Skeletal muscle tissue (tissue), 4 donors: ENCODE results near the gene MAP1LC3B. TPM values are rescaled to one million over a fixed set of nuclear protein-coding genes. Genes with fewer than 3 reads are reported as not detected.

Experiments
- H3K27ac ChIP-seq: one replicate; pipeline ENCODE4 v1.7.0; 2013; ENCODE audit warnings: mild to moderate bottlenecking, low read depth, low read length, inconsistent platforms
- H3K27me3 ChIP-seq, 3 donors: one replicate each; pipeline ENCODE4 v1.7.0; 2013; ENCODE audit warnings: low read length in 3 of 3; ENCODE audit not compliant: control insufficient read depth in 3 of 3, insufficient read depth in 3 of 3
- H3K36me3 ChIP-seq, 3 donors: one replicate each; pipeline ENCODE4 v1.7.0; 2013; ENCODE audit warnings: low read length in 3 of 3; ENCODE audit not compliant: control insufficient read depth in 3 of 3, insufficient read depth in 3 of 3
- H3K4me1 ChIP-seq, 3 donors: one replicate each; pipeline ENCODE4 v1.7.0; 2013; ENCODE audit warnings: low read length in 3 of 3, mild to moderate bottlenecking in 3 of 3; ENCODE audit not compliant: control insufficient read depth in 3 of 3, insufficient read depth in 3 of 3
- H3K4me3 ChIP-seq, 3 donors: one replicate each; pipeline ENCODE4 v1.7.0; 2013; ENCODE audit warnings: low read length in 3 of 3
- H3K9ac ChIP-seq, 3 donors: one replicate each; pipeline ENCODE4 v1.7.0; 2013; ENCODE audit warnings: low read length in 3 of 3, mild to moderate bottlenecking in 3 of 3, moderate library complexity in 2 of 3, low read depth in 1 of 3
- H3K9me3 ChIP-seq, 3 donors: one replicate each; pipeline ENCODE4 v1.7.0; 2013; ENCODE audit warnings: low read length in 3 of 3; ENCODE audit not compliant: control insufficient read depth in 3 of 3
- total RNA-seq: library from RNA; depleted of rRNA; stranded (reverse); fragments of >200 nt; gene quantifications from one replicate; pipeline ENCODE4 v1.2.3, GENCODE V29; 2014
- donor health status: Osteomylitis.

Gene MAP1LC3B
- 20.9 TPM for total RNA-seq

- Histone ChIP-seq H3K27me3 (no peaks in the 10 kb centered on the region), H3K9me3 (no peaks in the 10 kb centered on the region), H3K4me3 (peak within 1 kb of the TSS; percentile 84 to 87 (median 84)), H3K36me3 (no peaks in the 10 kb centered on the region), H3K4me1 (peaks cover 35 to 45% (median 37%) of the 10 kb centered on the region in 3 donors), H3K27ac (peak within 1 kb of the TSS; percentile 100), H3K9ac (peak within 1 kb of the TSS; percentile 92 to 98 (median 98))
These were observed at the start of gene MAP1LC3B for GRCh38 chr16:87391950-87392820. MAP1LC3B (plus strand) TSS chr16:87392336; CDS start chr16:87392428, 92 bp downstream.

GRCh38 chr16:87342504-87342903 is 49.6 kb upstream of the MAP1LC3B start:
- no peak overlapping the region for H3K4me3 ChIP-seq
- peaks cover 53 to 73% (median 57%) of the 10 kb centered on the region in 3 donors for H3K36me3 ChIP-seq
- no peaks in the 10 kb centered on the region for H3K27me3 ChIP-seq
- peaks cover 0 to 7% (median 4%) of the 10 kb centered on the region in 3 donors for H3K4me1 ChIP-seq
- no peaks in the 10 kb centered on the region for H3K9me3 ChIP-seq
- no peak overlapping the region for H3K27ac ChIP-seq
- H3K9ac ChIP-seq = no peak overlapping the region

- no peaks in the 10 kb centered on the region for H3K9me3 ChIP-seq
- no peak overlapping the region for H3K4me3 ChIP-seq
- H3K27me3 ChIP-seq = no peaks in the 10 kb centered on the region
- H3K9ac ChIP-seq = no peak overlapping the region
- H3K4me1 ChIP-seq = peaks cover 0 to 7% (median 4%) of the 10 kb centered on the region in 3 donors
- H3K27ac ChIP-seq = no peak overlapping the region
- peaks cover 55 to 72% (median 57%) of the 10 kb centered on the region in 3 donors for H3K36me3 ChIP-seq
These were observed 49.0 kb upstream of the MAP1LC3B start for GRCh38 chr16:87342978-87343752.

- Histone ChIP-seq H3K4me1 (peaks cover 0 to 7% (median 4%) of the 10 kb centered on the region in 3 donors), H3K27ac (no peak overlapping the region), H3K9ac (peak overlapping the region in 1 of 3 donors; percentile 3), H3K27me3 (no peaks in the 10 kb centered on the region), H3K36me3 (peaks cover 56 to 72% (median 58%) of the 10 kb centered on the region in 3 donors), H3K9me3 (no peaks in the 10 kb centered on the region), H3K4me3 (no peak overlapping the region)
These were observed 48.4 kb upstream of the MAP1LC3B start for GRCh38 chr16:87343753-87344050.

- H3K4me3 ChIP-seq = no peak overlapping the region
- peaks cover 50 to 71% (median 53%) of the 10 kb centered on the region in 3 donors for H3K36me3 ChIP-seq
- peak overlapping the region; percentile 36 for H3K27ac ChIP-seq
- no peaks in the 10 kb centered on the region for H3K27me3 ChIP-seq
- peak overlapping the region in 1 of 3 donors; percentile 3 for H3K9ac ChIP-seq
- H3K9me3 ChIP-seq = no peaks in the 10 kb centered on the region
- peaks cover 0 to 7% (median 4%) of the 10 kb centered on the region in 3 donors for H3K4me1 ChIP-seq
These were observed 47.8 kb upstream of the MAP1LC3B start for GRCh38 chr16:87344165-87344930.

GRCh38 chr16:87344931-87345631 is 47.1 kb upstream of the MAP1LC3B start:
- no peak overlapping the region for H3K9ac ChIP-seq
- H3K4me3 ChIP-seq = no peak overlapping the region

GRCh38 chr16:87345726-87346424 is 46.3 kb upstream of the MAP1LC3B start:
- Histone ChIP-seq H3K4me3 (no peak overlapping the region), H3K27ac (peak overlapping the region; percentile 18), H3K9ac (no peak overlapping the region), H3K36me3 (peaks cover 40 to 62% (median 47%) of the 10 kb centered on the region in 3 donors), H3K27me3 (no peaks in the 10 kb centered on the region), H3K9me3 (no peaks in the 10 kb centered on the region), H3K4me1 (peaks cover 3 to 19% (median 14%) of the 10 kb centered on the region in 3 donors)

More at GRCh38 chr16:87344931-87345631, 47.1 kb upstream of the MAP1LC3B start:
- Histone ChIP-seq H3K27ac (peak overlapping the region; percentile 36), H3K4me1 (peaks cover 0 to 11% (median 6%) of the 10 kb centered on the region in 3 donors), H3K9me3 (no peaks in the 10 kb centered on the region), H3K36me3 (peaks cover 46 to 67% (median 49%) of the 10 kb centered on the region in 3 donors), H3K27me3 (no peaks in the 10 kb centered on the region)

GRCh38 chr16:87346517-87347060 is 45.5 kb upstream of the MAP1LC3B start:
- no peak overlapping the region for H3K4me3 ChIP-seq
- H3K4me1 ChIP-seq = peaks cover 7 to 24% (median 19%) of the 10 kb centered on the region in 3 donors
- H3K9ac ChIP-seq = no peak overlapping the region
- H3K27me3 ChIP-seq = no peaks in the 10 kb centered on the region
- peaks cover 40 to 56% (median 47%) of the 10 kb centered on the region in 3 donors for H3K36me3 ChIP-seq
- no peak overlapping the region for H3K27ac ChIP-seq
- no peaks in the 10 kb centered on the region for H3K9me3 ChIP-seq
